ENCODE measurements around the gene SS18. TPM values are rescaled to one million over a fixed set of nuclear protein-coding genes. Genes with fewer than 3 reads are reported as not detected.

SS18 gene
- total and polyA plus RNA-seq, 5 donors from 2014 or later, result 39.8 to 60.0 (median 46.3) TPM

DNA sequence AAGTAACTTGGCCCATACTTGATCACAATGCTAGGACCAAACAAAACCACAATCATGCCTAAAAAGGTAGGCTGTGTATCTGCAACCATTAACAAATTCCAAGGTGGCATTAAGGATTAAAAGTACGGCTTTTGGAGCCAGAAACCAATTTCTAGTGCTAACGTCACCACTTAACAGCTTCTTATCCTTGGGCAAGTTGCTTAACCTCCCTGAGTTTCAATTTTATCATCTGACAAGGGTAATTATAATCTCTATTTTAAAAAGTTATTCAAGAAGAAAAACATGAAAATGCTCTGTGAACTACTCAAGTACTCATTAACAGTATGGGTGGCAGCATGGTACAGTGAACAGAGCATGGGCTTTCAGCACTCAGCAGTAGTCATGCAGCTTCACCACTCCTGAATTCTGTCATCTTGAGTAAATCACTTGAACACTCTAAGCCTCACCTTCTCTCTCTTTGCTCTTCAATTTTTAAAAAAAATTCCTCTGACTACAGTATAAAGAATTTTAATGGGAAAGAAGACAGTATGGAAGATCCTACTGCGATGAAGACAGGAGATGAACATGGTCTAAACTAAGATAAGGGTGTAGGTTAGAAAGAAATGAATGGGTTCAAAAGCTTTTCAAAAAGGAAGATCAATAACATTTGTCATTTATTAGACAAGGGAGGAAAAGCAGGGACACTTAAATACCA lies 69.2 kb downstream of the SS18 start:
- H3K27me3 Mint-ChIP-seq, result no peaks in the 10 kb centered on the region
- peaks cover 75% of the 10 kb centered on the region for H3K36me3 Mint-ChIP-seq

DNA sequence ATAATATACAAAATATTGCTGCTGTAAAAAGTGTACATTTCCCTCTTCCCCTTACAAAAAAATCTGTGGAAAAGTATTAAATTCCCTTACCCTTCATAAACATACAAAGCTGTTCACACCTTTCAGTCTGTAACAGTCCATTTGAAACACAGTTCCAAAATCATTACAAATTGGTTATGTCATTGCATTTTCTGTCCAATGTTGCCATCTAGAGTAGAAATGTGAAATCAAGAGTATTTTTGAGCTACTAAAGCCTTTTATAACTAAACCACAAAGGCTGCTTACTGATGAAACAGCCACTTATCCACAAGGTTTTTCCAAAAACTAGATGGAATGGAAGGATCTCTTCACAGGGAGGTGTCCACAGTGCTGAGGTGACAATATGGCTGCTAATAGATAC lies 72.5 kb downstream of the SS18 start:
- Histone ChIP-seq H3K27ac (ENCODE audit: insufficient read depth, low read length, poor library complexity, severe bottlenecking) (no peak overlapping the region), H3K4me1 (ENCODE audit: control insufficient read depth, insufficient read depth, low read length, poor library complexity, severe bottlenecking) (no peaks in the 10 kb centered on the region), H3K9me3 (ENCODE audit: control insufficient read depth in 2 of 2, low read length in 2 of 2) (no peaks in the 10 kb centered on the region), H3K4me3 (ENCODE audit: low read depth, low read length) (no peak overlapping the region), H3K36me3 (ENCODE audit: control insufficient read depth, insufficient read depth, low read length) (peaks cover 74% of the 10 kb centered on the region), H3K27me3 (ENCODE audit: control insufficient read depth, insufficient read depth, low read length) (no peaks in the 10 kb centered on the region)
- DNase-seq (no peak), ATAC-seq (ENCODE audit: low read depth in 2 of 2) (no peak)
- Mint-ChIP-seq H3K9me3 (peaks cover 0 to under 1% (median 0%) of the 10 kb centered on the region in 7 donors), H3K27me3 (no peaks in the 10 kb centered on the region), H3K27ac (peak overlapping the region in 1 of 3 donors; percentile 61), H3K36me3 (peaks cover 58% of the 10 kb centered on the region), H3K4me1 (peaks cover 0 to 16% (median 8%) of the 10 kb centered on the region in 4 donors), H3K4me3 (no peak overlapping the region)

More for the DNA sequence above, 69.2 kb downstream of the SS18 start:
- ATAC-seq (ENCODE audit: low read depth in 2 of 2) (no peak), DNase-seq (no peak)
- Mint-ChIP-seq H3K4me1 (peaks cover 8 to 34% (median 17%) of the 10 kb centered on the region in 4 donors), H3K27ac (no peak overlapping the region), H3K4me3 (no peak overlapping the region), H3K9me3 (peaks cover 0 to 5% (median 0%) of the 10 kb centered on the region in 7 donors)
- Histone ChIP-seq H3K4me3 (ENCODE audit: low read depth, low read length) (no peak overlapping the region), H3K4me1 (ENCODE audit: control insufficient read depth, insufficient read depth, low read length, poor library complexity, severe bottlenecking) (no peaks in the 10 kb centered on the region), H3K36me3 (ENCODE audit: control insufficient read depth, insufficient read depth, low read length) (peaks cover 82% of the 10 kb centered on the region), H3K27ac (ENCODE audit: insufficient read depth, low read length, poor library complexity, severe bottlenecking) (no peak overlapping the region), H3K9me3 (ENCODE audit: control insufficient read depth in 2 of 2, low read length in 2 of 2) (peaks cover 0 to 3% of the 10 kb centered on the region in 2 experiments), H3K27me3 (ENCODE audit: control insufficient read depth, insufficient read depth, low read length) (no peaks in the 10 kb centered on the region)

DNA sequence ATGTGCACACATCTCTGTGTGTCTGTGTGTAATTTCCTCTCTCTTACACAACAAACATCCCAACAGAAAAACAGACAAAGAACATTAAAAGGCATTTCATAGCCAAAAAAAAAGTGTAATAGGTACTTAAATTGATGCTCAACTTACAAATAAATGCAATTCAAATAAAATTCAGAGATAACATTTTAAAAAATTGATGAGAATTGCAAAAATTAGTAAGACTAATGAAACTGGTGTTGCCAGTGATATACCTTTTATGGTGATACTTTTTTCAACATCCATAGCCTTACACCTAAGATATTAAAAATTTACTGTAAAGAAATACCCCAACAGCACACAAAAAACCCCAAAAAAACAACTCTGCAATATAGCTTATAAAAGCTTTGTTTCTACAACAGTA lies 76.0 kb downstream of the SS18 start:
- H3K4me3 ChIP-seq (ENCODE audit: low read depth, low read length), result no peak overlapping the region
- Mint-ChIP-seq H3K4me3 (no peak overlapping the region), H3K36me3 (peaks cover 44% of the 10 kb centered on the region), H3K27me3 (no peaks in the 10 kb centered on the region), H3K9me3 (peaks cover 0 to 1% (median 0%) of the 10 kb centered on the region in 7 donors), H3K27ac (peak overlapping the region in 1 of 3 donors; percentile 23), H3K4me1 (peaks cover 0 to 6% (median 2%) of the 10 kb centered on the region in 4 donors)
- DNase-seq (no peak), ATAC-seq (ENCODE audit: low read depth in 2 of 2) (no peak)
- peaks cover 47% of the 10 kb centered on the region for H3K36me3 ChIP-seq (ENCODE audit: control insufficient read depth, insufficient read depth, low read length)
- no peaks in the 10 kb centered on the region for H3K4me1 ChIP-seq (ENCODE audit: control insufficient read depth, insufficient read depth, low read length, poor library complexity, severe bottlenecking)
- H3K9me3 ChIP-seq (ENCODE audit: control insufficient read depth in 2 of 2, low read length in 2 of 2), result no peaks in the 10 kb centered on the region
- H3K27ac ChIP-seq (ENCODE audit: insufficient read depth, low read length, poor library complexity, severe bottlenecking), result no peak overlapping the region
- no peaks in the 10 kb centered on the region for H3K27me3 ChIP-seq (ENCODE audit: control insufficient read depth, insufficient read depth, low read length)

- H3K36me3 ChIP-seq (ENCODE audit: control insufficient read depth, insufficient read depth, low read length), result peaks cover 7% of the 10 kb centered on the region
- no peak for DNase-seq
- no peak overlapping the region for H3K4me3 Mint-ChIP-seq
- no peaks in the 10 kb centered on the region for H3K27me3 Mint-ChIP-seq
- no peak overlapping the region for H3K4me3 ChIP-seq (ENCODE audit: low read depth, low read length)
- H3K27ac ChIP-seq (ENCODE audit: insufficient read depth, low read length, poor library complexity, severe bottlenecking), result no peak overlapping the region
- no peaks in the 10 kb centered on the region for H3K9me3 ChIP-seq (ENCODE audit: control insufficient read depth in 2 of 2, low read length in 2 of 2)
- no peaks in the 10 kb centered on the region for H3K4me1 ChIP-seq (ENCODE audit: control insufficient read depth, insufficient read depth, low read length, poor library complexity, severe bottlenecking)
- H3K9me3 Mint-ChIP-seq, result peaks cover 0 to 1% (median 0%) of the 10 kb centered on the region in 7 donors
- no peaks in the 10 kb centered on the region for H3K27me3 ChIP-seq (ENCODE audit: control insufficient read depth, insufficient read depth, low read length)
- no peak for ATAC-seq (ENCODE audit: low read depth in 2 of 2)
- peaks cover 16% of the 10 kb centered on the region for H3K36me3 Mint-ChIP-seq
- H3K27ac Mint-ChIP-seq, result peak overlapping the region in 1 of 3 donors; percentile 5
- H3K4me1 Mint-ChIP-seq, result peaks cover 0 to 5% (median 1%) of the 10 kb centered on the region in 4 donors
Observed at GRCh38 chr18:26008619-26009018, 81.8 kb downstream of the SS18 start.

DNA sequence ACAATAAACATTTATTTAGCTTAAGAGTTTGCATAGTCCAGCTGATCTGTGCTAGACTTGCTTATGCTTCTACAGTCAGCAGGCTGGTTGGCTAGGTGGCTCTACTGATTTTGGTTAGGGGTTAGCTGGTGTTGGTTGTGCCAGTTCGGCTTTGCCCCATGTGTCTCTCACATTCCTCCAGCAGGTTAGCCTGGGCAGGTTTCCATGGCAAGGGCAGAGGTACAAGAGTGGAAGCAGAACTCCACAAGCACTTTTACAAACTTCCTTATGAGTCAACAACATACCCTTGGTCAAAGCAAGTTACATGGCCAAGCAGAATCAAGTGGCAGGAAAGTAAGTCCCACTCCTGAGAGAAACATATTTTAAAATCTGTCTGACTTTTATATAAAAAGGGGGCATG lies 82.3 kb downstream of the SS18 start:
- Mint-ChIP-seq H3K27ac (no peak overlapping the region), H3K27me3 (no peaks in the 10 kb centered on the region), H3K36me3 (peaks cover 12% of the 10 kb centered on the region), H3K4me3 (no peak overlapping the region), H3K4me1 (peaks cover 0 to 2% (median under 1%) of the 10 kb centered on the region in 4 donors), H3K9me3 (peaks cover 0 to 1% (median 0%) of the 10 kb centered on the region in 7 donors)
- Histone ChIP-seq H3K27ac (ENCODE audit: insufficient read depth, low read length, poor library complexity, severe bottlenecking) (no peak overlapping the region), H3K27me3 (ENCODE audit: control insufficient read depth, insufficient read depth, low read length) (no peaks in the 10 kb centered on the region), H3K4me1 (ENCODE audit: control insufficient read depth, insufficient read depth, low read length, poor library complexity, severe bottlenecking) (no peaks in the 10 kb centered on the region), H3K36me3 (ENCODE audit: control insufficient read depth, insufficient read depth, low read length) (peaks cover 4% of the 10 kb centered on the region), H3K4me3 (ENCODE audit: low read depth, low read length) (no peak overlapping the region), H3K9me3 (ENCODE audit: control insufficient read depth in 2 of 2, low read length in 2 of 2) (no peaks in the 10 kb centered on the region)
- no peak for DNase-seq
- no peak for ATAC-seq (ENCODE audit: low read depth in 2 of 2)

GRCh38 chr18:26005950-26006349 lies 84.5 kb downstream of the SS18 start:
- H3K4me1 ChIP-seq (ENCODE audit: control insufficient read depth, insufficient read depth, low read length, poor library complexity, severe bottlenecking), result no peaks in the 10 kb centered on the region
- DNase-seq, result no peak
- no peaks in the 10 kb centered on the region for H3K9me3 ChIP-seq (ENCODE audit: control insufficient read depth in 2 of 2, low read length in 2 of 2)
- Mint-ChIP-seq H3K4me1 (peaks cover 0 to 2% (median 0%) of the 10 kb centered on the region in 4 donors), H3K36me3 (peaks cover 8% of the 10 kb centered on the region), H3K27ac (peak overlapping the region in 2 of 3 donors; percentile 7 to 74), H3K27me3 (no peaks in the 10 kb centered on the region), H3K4me3 (no peak overlapping the region), H3K9me3 (peaks cover 0 to 1% (median 0%) of the 10 kb centered on the region in 7 donors)
- no peak overlapping the region for H3K4me3 ChIP-seq (ENCODE audit: low read depth, low read length)
- no peaks in the 10 kb centered on the region for H3K27me3 ChIP-seq (ENCODE audit: control insufficient read depth, insufficient read depth, low read length)
- H3K36me3 ChIP-seq (ENCODE audit: control insufficient read depth, insufficient read depth, low read length), result peaks cover under 1% of the 10 kb centered on the region
- ATAC-seq (ENCODE audit: low read depth in 2 of 2), result no peak
- H3K27ac ChIP-seq (ENCODE audit: insufficient read depth, low read length, poor library complexity, severe bottlenecking), result no peak overlapping the region

DNA sequence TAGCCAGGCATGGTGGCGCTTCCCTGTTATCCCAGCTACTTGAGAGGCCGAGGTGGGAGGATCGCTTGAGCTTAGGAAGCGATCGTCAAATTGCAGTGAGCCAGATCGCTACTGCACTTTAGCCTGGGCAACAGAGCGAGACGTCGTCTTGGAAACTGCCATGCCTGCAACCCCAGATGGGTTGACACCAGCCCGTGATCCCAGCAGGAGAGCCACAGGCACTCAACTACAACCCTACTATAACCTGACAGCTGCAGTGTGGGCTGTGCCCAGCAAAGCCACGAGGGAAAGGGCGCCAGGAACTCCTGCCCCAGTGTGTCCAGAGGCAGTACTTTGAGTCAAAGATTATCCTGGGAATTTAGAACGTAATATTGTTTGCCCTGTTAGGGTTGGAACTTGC lies 85.6 kb downstream of the SS18 start:
- H3K36me3 ChIP-seq (ENCODE audit: control insufficient read depth, insufficient read depth, low read length), result no peaks in the 10 kb centered on the region
- Mint-ChIP-seq H3K27ac (peak overlapping the region in 1 of 3 donors; percentile 7), H3K4me1 (peaks cover 0 to 2% (median 0%) of the 10 kb centered on the region in 4 donors), H3K36me3 (peaks cover 2% of the 10 kb centered on the region), H3K27me3 (no peaks in the 10 kb centered on the region), H3K9me3 (no peaks in the 10 kb centered on the region), H3K4me3 (no peak overlapping the region)
- DNase-seq (no peak), ATAC-seq (ENCODE audit: low read depth in 2 of 2) (no peak)
- H3K27me3 ChIP-seq (ENCODE audit: control insufficient read depth, insufficient read depth, low read length), result no peaks in the 10 kb centered on the region
- H3K9me3 ChIP-seq (ENCODE audit: control insufficient read depth in 2 of 2, low read length in 2 of 2), result no peaks in the 10 kb centered on the region
- H3K27ac ChIP-seq (ENCODE audit: insufficient read depth, low read length, poor library complexity, severe bottlenecking), result no peak overlapping the region
- no peaks in the 10 kb centered on the region for H3K4me1 ChIP-seq (ENCODE audit: control insufficient read depth, insufficient read depth, low read length, poor library complexity, severe bottlenecking)
- H3K4me3 ChIP-seq (ENCODE audit: low read depth, low read length), result no peak overlapping the region

DNA sequence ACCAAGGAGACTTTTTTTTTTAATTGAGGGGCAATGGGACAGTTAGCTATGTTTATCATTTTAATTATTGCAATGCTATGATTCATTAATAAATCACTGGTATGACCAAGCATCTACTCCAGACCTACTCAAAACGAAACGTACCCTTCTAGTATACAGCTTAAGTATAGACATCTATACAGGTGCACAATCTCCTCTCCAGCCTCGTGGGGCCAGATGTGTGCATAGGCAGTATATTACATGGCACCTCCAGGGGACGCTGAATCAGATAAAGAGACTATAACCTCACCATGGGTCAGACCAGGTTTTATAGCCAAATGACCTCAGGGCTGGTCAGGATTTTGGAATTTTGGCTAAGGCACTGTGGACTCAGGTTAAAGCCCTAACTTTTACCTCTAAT lies 86.6 kb downstream of the SS18 start:
- H3K27me3 ChIP-seq (ENCODE audit: control insufficient read depth, insufficient read depth, low read length), result no peaks in the 10 kb centered on the region
- no peaks in the 10 kb centered on the region for H3K9me3 ChIP-seq (ENCODE audit: control insufficient read depth in 2 of 2, low read length in 2 of 2)
- Mint-ChIP-seq H3K4me1 (no peaks in the 10 kb centered on the region), H3K27ac (no peak overlapping the region), H3K9me3 (peaks cover 0 to 6% (median 0%) of the 10 kb centered on the region in 7 donors), H3K36me3 (no peaks in the 10 kb centered on the region), H3K27me3 (no peaks in the 10 kb centered on the region), H3K4me3 (no peak overlapping the region)
- no peak overlapping the region for H3K4me3 ChIP-seq (ENCODE audit: low read depth, low read length)
- H3K4me1 ChIP-seq (ENCODE audit: control insufficient read depth, insufficient read depth, low read length, poor library complexity, severe bottlenecking), result no peaks in the 10 kb centered on the region
- no peak for DNase-seq
- no peak overlapping the region for H3K27ac ChIP-seq (ENCODE audit: insufficient read depth, low read length, poor library complexity, severe bottlenecking)
- H3K36me3 ChIP-seq (ENCODE audit: control insufficient read depth, insufficient read depth, low read length), result no peaks in the 10 kb centered on the region
- no peak for ATAC-seq (ENCODE audit: low read depth in 2 of 2)

Data from CD4-positive, CD25-positive, alpha-beta regulatory T cell (primary cell).